Measurements from ENCODE around the gene MX2.
"Not testable (repeated sequence)": the region's sequence is repeated elsewhere in the genome, so short reads cannot be mapped to it uniquely, and the experiment has no call there.

The MX2 gene

GRCh38 chr21:41390043-41390639 is 28.3 kb downstream of the MX2 start:
- no peak for DNase-seq

GRCh38 chr21:41393876-41394465 is 32.1 kb downstream of the MX2 start:
- DNase-seq: no peak

- DNase-seq: no peak
These were observed 34.8 kb downstream of the MX2 start for GRCh38 chr21:41396558-41397075.

- no peak for DNase-seq
These were observed 35.7 kb downstream of the MX2 start for GRCh38 chr21:41397471-41397891.

- DNase-seq: no peak
These were observed 36.4 kb downstream of the MX2 start for GRCh38 chr21:41398251-41398650.

- no peak for DNase-seq
These were observed 37.0 kb downstream of the MX2 start for GRCh38 chr21:41398831-41399230.

GRCh38 chr21:41399246-41399800 is 37.5 kb downstream of the MX2 start:
- no peak for DNase-seq

- DNase-seq: no peak
These were observed 40.4 kb downstream of the MX2 start for GRCh38 chr21:41402231-41402630.

GRCh38 chr21:41402796-41403195 is 41.0 kb downstream of the MX2 start:
- no peak for DNase-seq

GRCh38 chr21:41403331-41403730 is 41.5 kb downstream of the MX2 start:
- no peak for DNase-seq

- DNase-seq: no peak
These were observed 42.1 kb downstream of the MX2 start for GRCh38 chr21:41403966-41404365.

GRCh38 chr21:41405321-41405720 is 43.5 kb downstream of the MX2 start:
- DNase-seq: no peak

GRCh38 chr21:41406340-41406739 is 44.5 kb downstream of the MX2 start:
- DNase-seq: no peak

- DNase-seq: no peak
These were observed 46.0 kb downstream of the MX2 start for GRCh38 chr21:41407541-41408460.

GRCh38 chr21:41410361-41410760 is 48.5 kb downstream of the MX2 start:
- DNase-seq: no peak

- no peak for DNase-seq
These were observed 49.1 kb downstream of the MX2 start for GRCh38 chr21:41410767-41411448.

GRCh38 chr21:41411449-41412089 is 49.7 kb downstream of the MX2 start:
- no peak for DNase-seq

- not testable (repeated sequence) for DNase-seq
These were observed 55.7 kb downstream of the MX2 start for GRCh38 chr21:41417505-41417904.

GRCh38 chr21:41418393-41418792 is 56.6 kb downstream of the MX2 start:
- DNase-seq: no peak

- no peak for DNase-seq
These were observed 57.3 kb downstream of the MX2 start for GRCh38 chr21:41418956-41419680.

All from NCI-H510A treated with DMSO at 0.1 percent for 48 hours (cell line).